ENCODE results near the gene FMO3.

Gene FMO3

DNA sequence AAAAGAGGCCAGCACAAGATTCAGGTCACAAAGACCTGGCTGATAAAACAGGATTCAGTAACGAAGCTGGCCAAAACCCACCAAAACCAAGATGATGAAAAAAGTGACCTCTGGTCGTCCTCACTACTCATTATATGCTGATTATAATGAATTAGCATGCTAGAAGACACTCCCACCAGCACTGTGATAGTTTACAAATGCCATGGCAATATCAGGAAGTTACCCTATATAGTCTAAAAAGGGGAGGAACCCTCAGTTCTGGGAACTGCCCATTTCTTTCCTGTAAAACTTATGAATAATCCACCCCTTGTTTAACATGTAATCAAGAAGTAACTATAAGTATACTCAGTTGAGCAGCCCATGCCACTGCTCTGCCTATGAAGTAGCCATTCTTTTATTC, 68.4 kb downstream of the FMO3 start:
- DNase-seq (ENCODE audit: low read depth), result no peak

DNA sequence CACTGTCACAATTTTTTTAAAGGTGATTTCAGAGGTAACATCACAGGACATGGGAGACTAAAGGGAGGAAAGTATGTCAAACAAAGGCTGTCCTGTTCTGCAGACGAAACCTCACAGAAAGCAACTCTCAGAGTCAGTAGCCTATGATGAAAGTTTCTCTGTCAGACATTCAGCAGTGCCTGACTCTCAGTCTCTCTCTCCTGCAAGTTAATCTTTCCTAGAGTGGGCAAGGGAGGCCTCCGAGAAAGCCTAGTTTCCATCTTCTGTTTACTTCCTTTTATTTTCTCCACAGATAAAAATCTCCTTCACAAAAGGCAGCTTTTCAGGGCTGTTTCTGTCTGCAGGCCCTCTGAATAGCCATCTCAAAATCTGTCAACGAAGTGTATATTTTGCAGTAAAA, 69.5 kb downstream of the FMO3 start:
- DNase-seq (ENCODE audit: low read depth), result no peak

DNA sequence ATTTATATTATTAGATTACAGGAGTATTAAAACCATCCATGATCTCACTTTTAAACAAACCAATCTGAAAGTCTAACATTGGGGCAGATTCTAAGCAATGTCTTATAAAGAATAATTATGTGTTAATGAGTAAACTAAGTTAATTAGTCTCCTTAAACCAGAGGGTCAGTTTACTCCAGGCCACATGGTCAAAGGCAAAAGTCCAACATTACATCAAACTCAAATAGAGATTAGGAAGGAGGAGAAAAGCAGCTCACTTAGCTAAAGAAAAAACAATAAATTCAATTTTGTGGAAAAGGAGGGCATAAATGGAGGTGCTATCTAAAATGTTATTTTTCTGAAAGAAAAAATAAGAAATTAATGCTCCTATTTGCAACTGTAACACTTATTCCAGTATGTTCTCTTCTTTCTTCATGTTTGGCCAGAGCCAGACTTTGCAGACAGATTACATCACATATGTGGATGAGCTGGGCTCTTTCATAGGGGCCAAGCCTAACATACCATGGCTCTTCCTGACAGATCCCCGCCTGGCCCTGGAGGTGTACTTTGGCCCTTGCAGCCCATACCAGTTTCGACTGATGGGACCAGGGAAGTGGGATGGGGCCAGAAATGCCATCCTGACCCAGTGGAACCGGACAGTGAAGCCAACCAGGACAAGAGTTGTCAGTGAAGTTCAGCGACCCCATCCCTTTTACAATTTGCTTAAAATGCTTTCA, 70.1 kb downstream of the FMO3 start:
- DNase-seq (ENCODE audit: low read depth), result no peak

DNA sequence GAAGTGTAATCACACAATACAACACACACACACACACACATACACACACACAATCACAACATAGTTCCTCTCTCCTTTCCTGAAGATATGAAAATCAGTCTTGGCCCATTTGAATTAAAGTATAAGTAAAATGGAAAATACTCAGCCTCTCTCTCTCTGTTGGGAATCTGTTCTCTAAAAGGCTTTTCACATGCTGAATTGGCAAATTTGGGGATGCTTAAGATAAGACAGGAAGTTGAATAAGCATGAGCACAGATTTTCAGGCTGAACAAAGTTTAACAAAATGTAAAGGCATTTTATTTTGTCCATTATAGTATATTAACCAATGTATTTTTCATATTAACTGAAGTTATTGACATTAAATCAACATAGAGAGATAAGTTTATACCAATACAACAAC, 70.7 kb downstream of the FMO3 start:
- DNase-seq (ENCODE audit: low read depth), result no peak

DNA sequence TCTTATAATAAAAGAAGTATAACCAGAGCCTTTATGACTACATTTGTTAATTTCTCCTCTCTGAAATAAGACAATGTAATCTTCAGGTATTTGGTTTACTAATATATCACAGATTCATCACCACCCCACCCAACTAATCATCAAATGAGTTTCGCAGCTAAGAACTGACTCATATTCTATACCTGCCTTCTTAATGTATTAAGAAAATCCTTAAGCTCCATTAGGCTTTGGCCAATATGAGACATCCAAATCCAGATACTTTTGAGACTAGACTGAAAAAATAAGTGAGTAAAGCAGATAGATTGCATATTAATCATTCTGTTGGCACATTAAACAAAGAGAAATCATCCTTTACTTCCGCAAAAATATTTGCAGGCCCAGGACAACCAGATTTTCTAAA, 75.7 kb downstream of the FMO3 start:
- DNase-seq (ENCODE audit: low read depth), result no peak

All from EH (cell line).